ENCODE measurements around the gene SLC12A7.

- no peak for TF ChIP-seq CTCF (conservative IDR thresholded peaks at IDR 0.05; ENCODE audit: low read depth, low read length)
- TF ChIP-seq EZH2phosphoT487 (IDR thresholded peaks at IDR 0.05; ENCODE audit: borderline replicate concordance, low read length) = no peak
- TF ChIP-seq EZH2 (IDR thresholded peaks at IDR 0.05; ENCODE audit: low read length, unreplicated experiment) = no peak
Measured at GRCh38 chr5:1077026-1077425, 34.8 kb downstream of the SLC12A7 start.

Data from PC-3 (cell line).